HG03175 (cell line): ENCODE measurements around the gene FMN1.

Experiments
- ATAC-seq: cut with Tn5 transposase; IDR thresholded peaks from one replicate; pipeline ENCODE4 v1.9.1; 2021; ENCODE audit warnings: mild to moderate bottlenecking, moderate library complexity; ENCODE audit not compliant: unreplicated experiment

FMN1 gene

DNA sequence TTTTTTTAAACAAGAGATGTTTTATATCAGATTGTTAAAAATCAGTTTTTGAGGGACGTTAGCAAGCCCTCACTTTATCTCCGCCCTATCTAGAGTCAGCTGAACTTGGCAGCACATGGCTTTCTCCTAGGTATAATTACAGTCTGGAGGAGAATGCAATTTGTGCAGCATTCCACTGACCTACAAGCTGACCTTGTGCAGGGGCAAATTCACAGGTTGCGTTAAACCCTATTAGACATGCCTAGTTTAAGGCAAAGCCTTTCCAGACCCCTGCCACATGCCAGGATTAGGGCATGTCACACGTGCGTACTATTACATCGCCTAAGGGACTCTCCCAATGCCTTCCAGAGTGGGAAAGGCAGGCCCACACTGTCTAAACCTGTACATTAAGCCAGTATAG, 252.7 kb downstream of the FMN1 start:
- no peak for ATAC-seq

DNA sequence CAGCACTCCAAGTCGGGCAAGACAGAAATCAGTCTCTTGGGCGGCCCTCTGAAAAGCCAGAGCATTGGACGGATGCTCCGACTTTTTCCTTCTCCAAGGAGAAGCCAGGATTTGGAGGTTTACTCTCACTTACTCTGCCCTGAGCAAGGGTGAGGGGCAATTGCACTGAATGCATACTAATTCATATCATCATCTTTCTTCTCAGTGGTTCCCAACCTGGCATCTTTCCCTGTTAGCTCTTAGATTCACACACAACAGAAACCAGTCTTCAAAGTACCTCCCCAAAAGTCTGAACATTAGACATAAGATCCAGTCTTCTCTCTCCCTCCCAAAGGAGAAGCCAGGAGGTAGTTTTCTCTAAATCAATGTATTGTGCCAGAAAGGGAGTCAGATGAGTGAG, 257.5 kb downstream of the FMN1 start:
- no peak for ATAC-seq

DNA sequence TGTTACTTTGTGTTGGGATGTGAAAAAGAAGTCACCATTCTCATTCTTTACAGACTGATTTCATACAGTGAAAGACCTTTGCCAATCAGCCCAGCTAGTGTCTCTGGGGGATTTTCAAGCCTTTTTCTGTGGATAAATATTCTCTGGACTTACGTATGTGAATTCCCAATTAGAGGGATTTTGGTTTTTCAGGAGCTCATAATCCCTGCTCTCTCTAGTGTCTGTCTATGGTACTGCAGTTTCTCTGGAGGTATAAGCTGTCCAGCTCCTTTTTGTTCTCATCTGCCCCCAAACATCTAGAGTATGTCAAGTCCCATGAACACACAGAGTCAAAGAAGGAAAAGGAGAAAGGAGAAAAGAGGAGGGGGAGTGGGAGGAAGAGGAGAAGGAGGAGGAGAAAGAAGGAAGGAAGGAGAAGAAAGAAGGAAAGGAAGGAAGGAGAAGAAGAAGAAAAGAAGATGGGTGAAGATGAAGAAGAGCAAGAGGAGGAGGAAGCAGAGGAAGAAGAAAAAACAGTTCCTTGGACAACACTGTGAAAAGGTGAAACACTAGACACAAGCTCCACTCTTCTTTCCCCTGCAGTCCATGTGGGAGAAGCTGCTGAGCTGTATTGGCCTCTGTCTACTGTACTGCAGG, 258.1 kb downstream of the FMN1 start:
- ATAC-seq: no peak

DNA sequence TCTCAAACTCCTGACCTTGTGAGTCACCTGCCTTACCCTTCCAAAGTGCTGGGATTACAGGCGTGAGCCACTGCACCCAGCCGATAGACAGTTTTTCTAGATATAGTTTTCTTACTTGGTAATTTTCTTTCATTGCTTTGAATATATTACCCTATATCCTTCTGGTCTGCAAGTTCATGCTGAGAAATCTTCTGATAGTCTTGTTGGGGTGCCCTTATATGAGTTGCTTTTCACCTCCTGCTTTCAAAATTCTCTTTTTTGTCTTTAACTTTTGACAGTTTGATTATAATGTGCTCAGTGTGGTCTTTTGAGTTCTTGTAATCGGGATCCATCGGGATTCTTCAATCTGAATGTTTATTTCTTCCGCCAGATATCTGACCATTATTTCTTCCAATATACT, 259.4 kb downstream of the FMN1 start:
- no peak for ATAC-seq

DNA sequence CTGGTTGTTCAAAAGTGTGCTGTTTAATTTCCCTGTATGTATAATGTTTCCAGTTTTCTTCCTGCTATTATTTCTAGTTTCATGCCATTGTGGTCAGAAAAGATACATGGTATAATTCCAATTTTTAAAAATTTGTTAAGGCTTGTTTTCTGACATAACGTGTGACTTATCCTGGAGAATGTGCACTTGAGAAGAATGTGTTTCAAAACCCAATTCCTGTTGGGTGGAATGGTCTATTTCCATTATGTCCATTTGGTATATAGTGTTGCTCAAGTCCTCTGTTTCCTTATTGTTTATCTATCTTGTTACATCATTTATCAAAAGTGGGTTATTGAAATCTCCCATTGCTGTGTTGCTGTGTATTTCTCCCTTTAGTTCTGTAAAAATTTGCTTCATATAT, 261.3 kb downstream of the FMN1 start:
- no peak for ATAC-seq

DNA sequence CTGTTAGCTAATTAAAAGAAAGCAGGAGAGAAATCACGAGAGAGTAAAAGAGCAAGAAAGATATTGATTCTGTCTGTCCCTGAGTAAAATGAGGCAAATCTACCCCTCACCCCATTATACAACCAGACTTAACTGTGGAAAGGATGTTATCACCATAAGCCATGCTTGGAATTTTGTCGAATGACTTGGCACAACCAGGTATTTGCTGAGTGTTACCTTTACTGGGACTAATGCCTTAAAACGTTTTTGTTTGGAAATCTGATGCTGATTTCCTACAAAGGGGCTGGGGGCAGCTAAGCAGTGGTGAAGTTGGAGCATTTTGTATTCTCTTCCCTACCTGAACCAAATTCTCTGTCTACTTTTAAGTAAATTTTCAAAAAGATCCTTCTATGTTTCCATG, 265.6 kb downstream of the FMN1 start:
- ATAC-seq: no peak

DNA sequence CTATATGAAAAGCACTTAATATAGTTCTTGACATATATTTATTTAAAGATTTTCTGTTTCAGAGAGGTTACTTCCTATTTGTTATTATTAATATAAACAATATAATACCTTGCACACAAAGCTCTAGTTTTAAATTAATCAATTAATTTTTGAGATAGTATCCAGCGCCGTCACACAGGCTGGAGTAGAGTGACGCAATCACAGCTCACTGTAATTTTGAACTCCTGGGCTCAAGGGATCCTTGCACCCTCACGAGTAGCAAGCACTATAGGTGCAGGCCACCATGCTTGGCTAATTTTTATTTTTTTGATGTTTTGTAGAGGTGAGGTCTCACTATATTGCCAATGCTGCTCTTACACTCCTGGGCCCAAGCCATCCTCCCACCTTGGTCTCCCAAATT, 267.4 kb downstream of the FMN1 start:
- ATAC-seq: no peak

DNA sequence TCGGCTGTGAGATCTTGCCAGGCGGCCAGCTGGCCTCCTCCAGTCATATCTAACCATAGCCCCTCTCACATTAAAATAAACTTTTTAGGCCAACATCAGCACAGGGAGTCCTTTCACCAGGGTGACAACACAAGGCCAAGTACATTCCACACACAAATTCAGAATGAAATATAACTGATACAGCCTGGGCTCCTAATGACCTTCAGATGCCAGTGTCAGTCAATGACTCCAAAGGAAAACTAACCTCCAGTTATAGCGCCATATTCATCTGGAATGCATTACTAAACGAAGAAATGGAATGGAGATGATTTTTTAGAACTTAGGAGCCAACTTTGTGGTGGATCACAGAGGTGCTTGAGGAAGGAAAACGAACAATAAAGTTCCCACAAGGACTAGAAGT, 271.3 kb downstream of the FMN1 start:
- ATAC-seq: no peak

DNA sequence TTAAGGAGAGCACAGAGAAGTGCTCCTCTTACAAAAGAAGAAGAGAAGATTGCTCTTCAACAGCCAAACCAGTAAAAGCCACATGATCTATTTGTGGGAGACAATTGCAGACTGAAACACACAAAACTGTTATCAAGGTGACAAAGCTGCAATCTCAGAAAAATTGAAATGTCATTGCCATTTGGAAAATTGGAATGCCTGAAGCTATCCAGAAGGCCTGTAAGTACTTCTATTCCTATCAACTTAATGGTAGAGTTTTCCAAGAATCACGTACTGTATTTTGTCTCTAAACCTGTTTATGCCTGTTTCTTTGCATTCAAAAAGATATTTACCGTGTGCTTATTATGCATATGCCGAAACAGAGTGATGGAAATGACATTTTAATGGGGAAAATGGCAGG, 272.0 kb downstream of the FMN1 start:
- no peak for ATAC-seq

DNA sequence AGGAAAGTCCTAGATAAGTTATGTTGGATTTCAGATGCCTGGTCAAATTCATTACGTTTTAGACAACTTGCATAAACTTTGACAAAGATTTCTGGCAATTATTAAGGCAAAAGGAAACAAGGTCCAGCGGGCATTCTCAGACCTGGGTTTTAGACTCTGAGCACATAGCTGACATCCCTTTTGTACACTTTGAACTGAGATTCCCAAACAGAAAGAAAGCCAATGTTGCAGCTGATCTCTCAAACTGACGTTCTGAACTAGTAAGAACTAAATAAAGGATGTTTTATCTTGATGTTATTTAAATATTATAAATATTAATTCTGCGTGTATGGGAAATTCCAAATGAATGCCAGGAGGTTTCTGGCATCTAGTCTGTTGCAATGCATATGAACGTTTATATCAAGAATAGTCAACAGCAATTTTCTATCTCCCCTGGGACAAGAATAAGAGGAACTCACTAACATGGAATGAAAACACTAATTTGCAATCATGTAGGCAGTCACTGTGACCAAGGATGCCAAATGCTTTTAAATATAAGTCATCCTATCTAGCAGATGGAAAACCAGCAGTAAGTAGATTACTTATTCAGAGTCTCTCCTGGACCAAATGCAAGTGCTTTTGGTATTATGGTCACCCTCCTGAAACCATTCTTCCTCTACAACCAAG, 274.6 kb downstream of the FMN1 start:
- ATAC-seq: no peak

DNA sequence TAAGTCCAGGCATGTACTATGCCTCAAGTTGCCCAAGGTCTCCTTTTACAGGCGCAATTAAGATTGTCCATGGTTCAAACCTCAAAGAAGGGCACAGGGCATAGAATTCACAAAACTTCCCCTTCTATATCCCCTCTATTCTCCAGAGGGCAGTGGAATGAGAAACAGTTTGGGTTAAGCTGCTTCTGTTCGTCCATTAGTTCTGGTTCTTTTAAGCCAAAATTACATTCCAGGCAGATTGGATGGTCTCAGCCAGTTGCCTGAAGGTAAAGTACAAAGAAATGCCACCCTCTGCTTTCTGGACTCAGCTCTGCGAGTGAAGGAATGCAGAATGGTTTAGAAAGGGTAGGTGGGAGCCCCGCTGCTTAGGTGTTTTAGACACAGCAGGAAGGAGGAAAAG, 276.0 kb downstream of the FMN1 start:
- no peak for ATAC-seq

DNA sequence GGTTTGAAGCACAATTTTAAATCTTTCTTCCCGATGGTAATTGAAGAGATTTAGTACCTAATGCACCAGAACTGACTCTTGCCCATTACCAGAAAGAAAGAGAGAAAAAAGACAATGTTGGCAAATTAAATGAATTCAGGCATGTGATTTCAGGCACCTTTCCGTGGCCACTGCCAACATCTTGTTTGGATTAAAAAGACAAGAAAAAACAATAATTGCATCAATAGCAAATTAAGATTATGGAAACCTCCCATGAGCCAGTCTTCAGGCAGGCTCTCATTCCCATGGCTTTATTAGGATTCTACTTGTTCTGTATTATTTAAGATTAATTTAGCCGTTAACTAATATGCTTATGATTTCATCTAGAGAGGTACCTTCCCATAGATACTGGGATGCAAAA, 283.7 kb downstream of the FMN1 start:
- no peak for ATAC-seq

DNA sequence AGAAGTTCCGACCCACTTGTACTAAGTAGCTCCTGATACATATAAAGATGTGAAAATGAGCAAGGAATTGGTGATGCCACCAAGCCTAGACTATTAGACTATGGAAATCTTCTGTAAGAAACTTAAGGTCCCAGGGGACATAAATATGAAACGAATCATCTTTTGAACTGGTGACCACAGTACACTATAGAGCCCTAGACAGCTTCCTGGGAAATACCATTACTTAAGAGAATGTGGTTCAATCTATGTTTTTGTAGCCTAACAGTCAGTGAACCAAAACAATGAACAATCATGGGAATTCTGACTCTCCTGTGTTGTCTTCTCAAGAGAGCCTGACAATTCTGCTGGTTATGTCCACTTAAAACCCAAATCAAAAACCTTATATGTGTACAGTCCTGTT, 285.1 kb downstream of the FMN1 start:
- ATAC-seq: no peak

DNA sequence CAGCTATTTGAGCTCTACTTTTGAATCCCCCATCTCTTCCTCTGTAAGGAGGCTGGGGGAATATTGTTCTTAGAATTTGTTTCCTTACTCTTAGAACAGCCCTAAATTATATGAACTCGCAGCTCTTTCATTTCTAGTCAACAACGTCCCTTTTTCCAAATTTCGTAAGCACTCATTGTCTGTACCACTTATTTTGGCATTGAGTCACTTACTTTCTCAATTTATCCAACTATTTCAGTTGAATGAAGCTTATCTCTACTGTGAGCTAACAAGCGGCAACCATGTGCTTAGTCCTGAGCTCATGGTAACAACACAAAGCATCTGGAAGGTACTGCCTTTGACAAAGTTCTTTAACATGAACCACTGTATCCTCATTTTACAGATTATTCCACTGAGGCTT, 285.6 kb downstream of the FMN1 start:
- peak; percentile 6 for ATAC-seq

DNA sequence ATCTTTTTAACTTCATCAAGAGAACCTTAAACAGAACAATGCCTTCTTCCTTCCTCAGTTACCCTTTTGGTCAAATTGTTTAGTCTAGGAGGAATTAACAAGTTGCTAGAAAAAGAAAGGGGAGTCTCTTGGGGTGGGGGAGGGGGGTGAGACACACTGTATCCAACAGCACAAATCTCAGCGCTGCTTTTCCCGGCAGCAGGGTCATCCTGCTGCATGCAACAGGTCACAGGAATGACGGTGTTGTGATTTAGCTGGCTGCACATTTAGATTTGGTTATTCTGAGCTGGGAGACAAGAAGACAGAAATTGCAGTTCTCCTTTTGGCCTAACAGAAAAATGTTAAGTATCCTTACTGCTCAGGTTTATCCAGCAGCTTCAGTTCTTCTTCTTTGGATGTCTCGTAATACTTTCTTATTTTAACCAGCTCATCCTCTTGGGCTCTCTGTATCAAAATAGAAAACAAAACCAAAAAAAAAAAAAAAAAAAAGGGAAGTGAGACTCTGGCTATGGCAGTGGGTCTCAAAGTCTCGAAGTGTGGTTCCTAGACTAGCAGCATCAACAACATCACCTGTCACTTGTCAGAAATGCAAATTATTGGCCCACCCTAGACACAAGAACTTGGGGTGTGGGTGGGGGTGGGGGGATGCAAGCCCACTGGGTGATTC, 286.2 kb downstream of the FMN1 start:
- ATAC-seq: peak; percentile 93

DNA sequence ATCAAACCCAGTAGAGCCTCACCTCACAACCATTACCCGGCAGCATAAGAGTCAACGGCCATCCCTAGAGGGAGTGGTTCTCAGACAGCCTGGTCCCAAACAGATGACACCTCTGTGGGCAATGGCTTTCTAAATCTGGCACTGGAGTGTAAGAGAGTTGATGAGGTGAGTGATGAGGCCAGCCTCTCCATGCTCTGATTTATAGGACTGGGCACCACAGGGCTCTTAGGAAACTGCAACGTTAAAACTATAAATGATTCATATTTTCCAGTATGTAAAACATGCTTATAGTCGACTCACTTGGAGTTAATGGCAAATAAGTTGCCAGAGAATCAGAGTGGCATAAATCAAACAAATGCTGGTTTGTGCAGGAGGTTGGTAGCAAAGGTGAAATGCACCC, 289.0 kb downstream of the FMN1 start:
- no peak for ATAC-seq

DNA sequence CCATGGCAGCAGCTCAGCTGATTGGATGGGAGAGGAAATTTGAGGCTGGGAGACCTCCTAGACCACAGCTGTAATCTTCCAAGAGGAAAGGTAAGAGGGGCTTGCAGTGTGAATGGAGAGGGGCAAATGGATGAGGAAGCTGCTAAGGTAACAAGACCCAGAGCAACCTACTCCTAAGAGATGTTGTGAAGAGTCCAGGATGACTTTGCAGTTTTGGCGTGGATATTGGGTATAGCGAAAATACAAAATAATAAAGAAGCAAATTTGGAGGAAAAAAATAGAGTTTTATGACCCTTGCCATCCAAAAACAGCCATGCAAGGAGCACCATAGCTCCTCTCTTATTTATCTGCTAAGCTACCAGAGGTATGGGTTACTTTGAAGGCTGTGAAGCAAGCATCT, 290.1 kb downstream of the FMN1 start:
- no peak for ATAC-seq

DNA sequence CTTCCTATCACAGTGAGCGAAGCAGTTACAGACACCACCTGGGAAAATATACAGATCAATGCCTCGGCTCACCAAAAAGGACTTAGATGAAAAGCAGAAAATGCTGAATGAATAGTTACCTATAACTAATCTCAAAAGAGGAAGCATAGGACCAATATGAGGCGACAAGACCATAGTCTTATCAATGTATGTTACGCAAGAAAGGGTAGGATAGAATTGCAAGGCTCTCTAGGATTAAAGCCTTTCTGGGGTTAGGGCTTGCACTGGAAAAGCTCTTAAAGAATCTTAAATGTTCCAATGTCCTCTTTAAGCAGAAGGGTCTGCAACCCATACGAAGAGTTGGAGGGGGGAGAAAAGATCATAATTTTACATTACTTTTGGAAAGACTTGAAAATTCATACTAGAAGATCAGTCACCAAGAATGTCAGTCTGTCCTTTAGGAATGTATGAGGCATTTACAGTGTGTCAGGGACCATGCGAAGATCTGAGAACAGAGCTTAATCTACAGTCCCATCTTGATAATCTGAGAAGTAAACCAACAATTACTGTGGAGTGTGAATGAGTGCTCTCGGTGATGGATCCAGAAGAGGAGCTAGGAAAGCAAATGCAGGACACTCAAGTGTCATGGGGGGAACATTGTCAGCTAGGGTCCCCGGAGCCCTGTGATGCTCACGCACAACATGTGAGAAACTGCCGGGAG, 290.8 kb downstream of the FMN1 start:
- ATAC-seq: no peak

DNA sequence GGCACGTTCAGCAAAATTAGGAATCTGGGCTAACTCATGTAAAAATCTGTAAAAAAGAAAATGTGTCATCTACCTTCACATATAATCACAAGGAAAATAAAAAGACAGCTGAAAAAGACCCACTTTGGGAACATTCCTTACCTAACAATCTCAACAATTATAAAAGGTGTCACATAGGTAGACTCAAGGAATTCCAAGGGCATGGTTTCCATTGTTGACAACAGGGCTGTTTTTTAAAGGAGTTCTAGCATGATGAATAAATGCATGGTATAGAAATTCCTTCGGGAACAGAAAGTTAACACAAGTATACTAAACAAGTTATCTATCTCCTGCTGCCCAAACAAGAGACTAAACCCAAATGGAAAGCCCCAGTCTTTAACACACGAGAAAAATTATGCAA, 292.5 kb downstream of the FMN1 start:
- ATAC-seq: no peak

DNA sequence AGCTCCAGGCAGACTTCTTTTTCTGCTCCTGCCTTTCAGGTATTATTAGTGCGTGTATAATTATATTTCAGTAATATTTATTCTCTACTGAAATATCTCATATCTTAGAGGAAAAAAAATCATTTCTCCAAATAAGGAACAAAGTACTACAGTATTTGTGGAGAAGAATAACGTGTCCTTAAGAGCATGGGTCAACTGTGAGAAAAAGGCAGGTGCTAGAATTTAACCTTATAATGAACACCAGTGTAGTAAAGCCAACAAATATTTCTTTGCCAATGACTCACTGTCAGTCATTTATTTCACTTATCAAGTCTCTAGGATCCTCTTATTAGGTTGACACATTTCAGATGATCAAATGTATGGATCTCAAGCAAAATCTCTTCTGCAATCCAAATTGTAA, 293.3 kb downstream of the FMN1 start:
- ATAC-seq: no peak

DNA sequence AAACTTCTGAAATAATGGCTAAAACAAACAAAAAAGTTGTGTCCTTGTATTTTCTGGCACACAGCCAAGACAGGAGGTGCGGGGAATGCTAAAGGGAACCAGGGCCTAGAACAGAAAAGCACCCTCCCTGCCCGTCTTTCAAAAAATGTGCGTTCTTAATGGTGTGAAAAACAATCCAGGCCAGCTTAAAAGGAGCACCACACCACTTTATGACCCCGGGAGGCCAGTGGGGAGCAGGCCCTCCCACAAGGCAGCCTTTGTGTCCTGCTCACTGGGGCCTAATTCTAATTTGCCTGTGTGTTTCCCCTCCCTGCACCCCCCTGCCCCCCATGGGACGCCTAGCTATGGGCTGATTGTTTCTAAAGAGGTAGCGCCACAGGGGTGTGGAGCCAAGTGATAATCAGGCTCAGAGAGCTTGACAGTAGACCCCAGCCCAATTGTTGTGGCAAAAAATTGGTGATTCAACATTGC, 295.4 kb downstream of the FMN1 start:
- no peak for ATAC-seq

DNA sequence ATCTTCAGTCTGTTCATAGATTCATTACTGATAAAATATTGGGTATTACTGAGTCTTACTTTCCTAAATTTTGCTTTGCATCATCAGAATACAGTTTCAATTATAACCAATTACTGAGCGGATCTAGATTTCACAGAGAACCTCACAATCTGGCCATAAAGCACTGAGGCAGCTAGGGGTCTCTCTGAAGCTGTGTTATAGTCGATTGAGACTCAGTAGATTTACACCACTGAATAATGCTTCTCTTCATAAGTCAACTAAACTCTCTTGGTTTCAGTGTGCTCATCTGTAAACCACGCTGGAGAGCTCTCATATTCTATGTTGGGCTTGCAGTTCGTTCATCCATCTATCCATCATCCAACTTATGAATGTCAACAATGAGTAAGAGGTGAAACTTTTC, 296.1 kb downstream of the FMN1 start:
- ATAC-seq: no peak
